ENCODE results near the gene QPCTL. TPM values are rescaled to one million over a fixed set of nuclear protein-coding genes. Genes with fewer than 3 reads are reported as not detected.

QPCTL gene
- total and polyA plus RNA-seq, 2 donors (not counting 1 experiment from before 2014, with no cell fraction given), result 9.4 to 50.9 TPM

- ATAC-seq (ENCODE audit: low read depth), result peak; percentile 5
- intact Hi-C loops (cut with micrococcal nuclease), result no loop called here
- 4% methylated on average over 27 of the region's 28 CpGs for WGBS (ENCODE audit: insufficient coverage)
- peak overlapping the region; percentile 82 for H3K4me3 Mint-ChIP-seq
- ChIA-PET POLR2A (interaction anchor here (0.7 to 1.8 kb wide), 2 partner anchors 13 to 101 kb away, joined by 4 to 5 read pairs; no protein-coding TSS in a partner anchor), CTCF (interaction anchor here (0.6 to 8.9 kb wide), 7 partner anchors 16 to 237 kb away, joined by 3 to 60 read pairs (median 3); partner anchors contain the start of genes EML2 and QPCTL)
- Histone ChIP-seq H3K27ac (ENCODE audit: low read length in 2 of 2) (no peak overlapping the region), H3K4me2 (replicated peaks; ENCODE audit: low read depth, low read length, poor library complexity, severe bottlenecking) (peak overlapping the region; percentile 90), H4K20me1 (ENCODE audit: control insufficient read depth, insufficient read depth, low read length, poor library complexity, severe bottlenecking) (no peaks in the 10 kb centered on the region), H3K9ac (ENCODE audit: low read length) (peak overlapping the region; percentile 54), H3K36me3 (replicated peaks in 1 of 2; ENCODE audit: control extremely low read depth in 1 of 2, control insufficient read depth in 1 of 2, extremely low read depth in 1 of 2, insufficient read depth in 2 of 2, low read length in 1 of 2) (no peaks in the 10 kb centered on the region), H3K4me1 (ENCODE audit: control insufficient read depth in 2 of 2, insufficient read depth in 2 of 2, low read length in 2 of 2) (peaks cover 25 to 32% of the 10 kb centered on the region in 2 donors), H3K9me3 (ENCODE audit: control extremely low read depth in 1 of 3, control insufficient read depth in 2 of 3, insufficient read depth in 1 of 3, low read length in 2 of 3) (peaks cover 0 to 14% (median 0%) of the 10 kb centered on the region in 3 donors), H3K27me3 (replicated peaks in 1 of 4; ENCODE audit: control extremely low read depth in 1 of 4, control insufficient read depth in 3 of 4, insufficient read depth in 4 of 4, low read length in 3 of 4) (peaks cover 0 to 32% (median 11%) of the 10 kb centered on the region in 4 experiments), H3K79me2 (ENCODE audit: control insufficient read depth, insufficient read depth, low read length) (no peaks in the 10 kb centered on the region), H3K4me3 (ENCODE audit: control extremely low read depth in 1 of 5, extremely low read depth in 1 of 5, insufficient read depth in 1 of 5, low read depth in 2 of 5, low read length in 4 of 5) (peak overlapping the region in 4 of 5 experiments; percentile 25 to 64 (median 42)), H2AFZ (ENCODE audit: insufficient read depth, low read depth, low read length, poor library complexity, severe bottlenecking) (peak overlapping the region; percentile 78)
- H3K27me3 Mint-ChIP-seq, result peaks cover 24% of the 10 kb centered on the region
- DNase-seq, result peak; percentile 57
- no peak overlapping the region for H3K27ac Mint-ChIP-seq
- H3K4me1 Mint-ChIP-seq, result peaks cover 20% of the 10 kb centered on the region
- H3K9me3 Mint-ChIP-seq (ENCODE audit: insufficient read depth), result no peaks in the 10 kb centered on the region
- TF ChIP-seq EZH2 (IDR thresholded peaks at IDR 0.05; ENCODE audit: borderline replicate concordance, insufficient read depth, low read depth, low read length, poor library complexity, severe bottlenecking) (no peak), CTCF (IDR thresholded peaks at IDR 0.05) (no peak)
Observed at GRCh38 chr19:45676851-45677263, 15.6 kb upstream of the QPCTL start.

Measured in B cell (primary cell).